NCI-H1105 (cell line): ENCODE measurements around the gene FHIT.

Source experiments
- DNase-seq: peaks from one replicate; lab custom pipeline; 2025; lab: John Stamatoyannopoulos, UW

Gene FHIT

DNA sequence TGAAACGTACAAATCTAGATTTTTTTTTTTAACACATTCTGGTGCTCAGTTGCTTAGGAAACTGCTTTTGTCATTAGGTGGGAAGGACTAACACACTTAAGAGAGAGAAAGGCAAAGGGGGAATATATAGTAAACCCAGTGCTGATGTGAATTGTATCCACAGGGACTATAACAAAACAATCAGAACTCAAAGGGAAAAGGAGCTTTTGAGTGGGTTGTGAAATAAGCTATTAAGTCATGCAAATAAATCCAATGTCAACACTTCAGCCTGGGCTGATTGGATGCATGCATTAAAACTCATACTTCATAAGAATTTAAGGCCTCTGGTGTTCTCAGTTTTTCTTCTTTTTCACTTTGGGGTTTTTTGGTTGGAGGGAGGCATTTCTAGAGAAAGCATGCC, 628.9 kb downstream of the FHIT start:
- DNase-seq: no peak

- no peak for DNase-seq
Measured at GRCh38 chr3:60617188-60617587, 634.1 kb downstream of the FHIT start.

- no peak for DNase-seq
Measured at GRCh38 chr3:60613769-60614303, 637.4 kb downstream of the FHIT start.

- DNase-seq: no peak
Measured at GRCh38 chr3:60610441-60611112, 640.7 kb downstream of the FHIT start.

- DNase-seq: no peak
Measured at GRCh38 chr3:60609446-60609845, 641.8 kb downstream of the FHIT start.

DNA sequence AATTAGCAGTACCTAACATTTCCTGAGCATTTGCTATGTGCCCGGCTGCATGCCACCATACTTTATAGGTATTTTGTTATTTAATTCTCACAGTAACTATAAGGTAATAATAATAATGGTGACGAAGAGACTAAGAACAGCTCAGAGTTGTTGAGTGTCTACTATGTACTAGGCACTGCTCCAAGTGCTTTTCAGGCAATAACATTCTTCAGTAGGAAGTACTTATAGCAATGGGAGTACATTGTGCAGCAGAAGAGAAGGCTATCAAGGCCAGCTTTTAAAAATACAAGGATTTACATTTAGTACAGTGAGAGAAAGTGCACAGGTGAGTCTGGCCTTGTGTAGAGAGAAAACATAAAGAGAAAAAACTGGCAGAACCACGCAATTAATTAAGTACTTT, 647.4 kb downstream of the FHIT start:
- DNase-seq: no peak

DNA sequence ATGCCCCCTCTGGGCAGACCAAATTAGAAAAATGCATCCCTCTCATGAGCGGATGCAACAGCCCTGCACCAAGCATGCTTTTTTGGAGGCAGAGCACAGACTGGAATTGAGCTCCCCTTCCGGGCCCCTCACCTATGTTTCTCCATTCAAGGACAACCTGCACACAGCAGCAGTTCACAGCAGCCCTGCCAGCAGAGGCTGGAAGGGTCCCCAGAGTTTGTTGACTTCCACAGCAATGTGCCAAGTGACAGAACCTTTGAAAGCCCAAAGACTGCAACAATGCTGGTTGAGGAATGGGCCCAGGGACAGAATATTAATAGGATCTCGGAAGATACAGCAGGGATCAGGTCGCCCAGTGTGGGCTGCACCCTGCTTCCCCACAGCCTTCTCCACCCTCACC, 650.4 kb downstream of the FHIT start:
- no peak for DNase-seq

GRCh38 chr3:60599586-60599985, 651.7 kb downstream of the FHIT start:
- DNase-seq: no peak

GRCh38 chr3:60598671-60599070, 652.6 kb downstream of the FHIT start:
- no peak for DNase-seq

DNA sequence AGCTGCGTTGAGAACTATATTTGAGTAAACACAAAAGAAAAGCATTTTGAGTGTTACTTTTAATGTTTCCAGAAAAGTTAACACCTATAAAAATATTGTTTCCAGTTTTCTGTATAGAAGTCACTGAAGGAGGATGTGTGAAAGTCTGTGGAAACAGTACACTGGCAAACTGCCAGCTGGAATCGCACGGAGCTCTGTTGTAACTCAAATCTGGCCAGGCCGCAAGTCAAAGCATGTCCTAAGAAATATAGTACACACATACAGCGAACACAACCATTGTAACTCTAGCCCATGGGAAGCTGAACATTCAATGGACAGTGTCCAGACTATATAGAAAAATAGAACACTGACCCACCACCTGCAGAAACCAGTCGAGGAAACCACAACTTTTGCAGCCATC, 657.2 kb downstream of the FHIT start:
- DNase-seq: no peak

- DNase-seq: no peak
Measured at GRCh38 chr3:60591267-60591666, 660.0 kb downstream of the FHIT start.

DNA sequence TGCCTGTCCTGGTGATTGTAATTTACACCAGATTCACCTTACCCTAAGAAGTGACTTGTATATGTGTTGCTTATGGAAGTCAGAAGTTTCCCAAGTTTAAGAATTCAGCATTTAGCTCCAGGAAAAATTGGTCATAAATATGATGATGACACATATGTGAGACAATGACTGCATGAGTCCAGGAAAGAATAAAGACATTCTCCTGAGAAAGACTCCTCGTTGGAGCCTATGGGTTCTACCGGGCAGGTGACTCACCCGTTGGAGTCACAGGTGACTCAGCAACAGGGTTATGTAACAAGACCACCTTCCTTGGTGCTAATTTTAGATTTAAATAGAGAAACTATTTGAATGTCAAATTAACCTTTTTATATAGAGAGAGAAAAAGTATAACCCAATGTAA, 662.4 kb downstream of the FHIT start:
- no peak for DNase-seq

GRCh38 chr3:60585918-60586317, 665.3 kb downstream of the FHIT start:
- no peak for DNase-seq

DNA sequence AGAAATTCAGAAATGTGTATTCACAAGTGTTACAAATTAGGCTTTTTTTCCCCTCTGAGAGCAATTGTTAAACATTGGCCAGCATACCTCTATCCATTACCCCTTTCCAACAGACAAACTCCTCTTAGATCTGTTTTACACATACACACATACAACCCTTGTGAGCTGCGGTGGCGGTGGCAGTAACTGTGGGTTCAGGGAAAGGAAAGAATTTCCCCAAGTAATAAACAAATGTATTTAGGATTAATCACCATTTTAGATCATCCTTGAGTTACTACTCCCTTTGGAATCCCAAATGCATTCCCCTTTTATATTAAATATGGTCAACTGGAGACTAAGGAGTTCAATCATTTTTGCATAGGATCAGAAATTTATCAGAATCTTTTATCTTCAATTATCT, 667.0 kb downstream of the FHIT start:
- DNase-seq: no peak

DNA sequence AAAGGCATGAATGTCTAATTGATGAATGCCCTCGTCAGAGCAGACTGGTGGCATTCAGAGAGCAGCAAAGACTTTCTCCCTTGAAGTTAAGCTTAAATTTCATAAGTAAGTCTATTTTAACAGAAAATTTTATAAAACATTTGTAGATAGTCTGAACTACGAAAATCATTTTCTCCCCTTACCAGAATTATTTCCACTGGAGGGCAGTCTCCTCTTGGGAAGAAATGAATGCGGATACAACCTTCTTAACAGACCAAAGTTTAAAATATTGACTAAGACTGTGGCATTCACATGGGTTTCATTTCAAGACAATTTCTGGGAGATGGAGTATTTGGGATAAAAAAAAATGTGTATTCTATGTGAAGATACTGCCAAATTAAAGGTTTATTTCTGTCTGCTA, 669.0 kb downstream of the FHIT start:
- no peak for DNase-seq

DNA sequence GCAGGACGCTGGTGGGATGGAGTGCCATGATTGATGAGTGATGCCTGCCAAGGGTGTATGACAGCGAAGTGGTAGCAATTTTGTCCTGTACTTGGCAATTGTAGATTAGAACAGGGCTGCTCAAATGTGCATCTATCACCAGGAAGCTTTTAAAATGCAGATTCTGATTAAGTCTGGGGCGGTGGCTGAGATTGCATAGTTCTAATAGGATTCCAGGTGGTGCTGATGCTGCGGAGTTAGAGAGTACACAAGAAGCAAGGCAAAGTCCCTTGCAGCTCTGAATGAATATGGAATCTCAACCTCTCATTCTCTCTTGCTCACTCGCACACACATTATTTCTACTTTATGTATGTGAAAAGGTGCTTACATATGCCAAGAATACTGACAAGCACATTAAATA, 670.4 kb downstream of the FHIT start:
- no peak for DNase-seq

- DNase-seq: no peak
Measured at GRCh38 chr3:60579734-60580133, 671.5 kb downstream of the FHIT start.

GRCh38 chr3:60578936-60579335, 672.3 kb downstream of the FHIT start:
- no peak for DNase-seq

DNA sequence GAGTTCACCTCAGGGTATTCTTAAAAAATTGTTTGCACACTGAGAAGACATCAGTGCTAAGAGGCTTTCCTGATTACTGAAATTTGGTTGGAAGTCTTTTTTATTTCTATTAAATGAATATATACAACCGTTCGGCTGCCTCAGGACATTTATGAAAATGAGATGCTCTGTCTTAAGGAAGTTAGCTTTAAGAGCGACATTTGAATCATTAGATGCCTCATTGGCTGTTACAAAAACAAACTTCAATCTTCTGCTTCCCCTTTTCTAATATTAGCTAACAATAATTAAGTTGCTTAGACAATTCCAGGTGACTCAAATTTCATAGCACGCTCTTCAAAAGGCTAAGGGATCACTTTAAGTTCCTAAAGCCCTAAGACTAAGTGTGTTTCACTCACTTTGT, 673.7 kb downstream of the FHIT start:
- DNase-seq: no peak

GRCh38 chr3:60575718-60576272, 675.5 kb downstream of the FHIT start:
- no peak for DNase-seq

- no peak for DNase-seq
Measured at GRCh38 chr3:60574046-60574769, 677.0 kb downstream of the FHIT start.

- no peak for DNase-seq
Measured at GRCh38 chr3:60573494-60573893, 677.8 kb downstream of the FHIT start.

DNA sequence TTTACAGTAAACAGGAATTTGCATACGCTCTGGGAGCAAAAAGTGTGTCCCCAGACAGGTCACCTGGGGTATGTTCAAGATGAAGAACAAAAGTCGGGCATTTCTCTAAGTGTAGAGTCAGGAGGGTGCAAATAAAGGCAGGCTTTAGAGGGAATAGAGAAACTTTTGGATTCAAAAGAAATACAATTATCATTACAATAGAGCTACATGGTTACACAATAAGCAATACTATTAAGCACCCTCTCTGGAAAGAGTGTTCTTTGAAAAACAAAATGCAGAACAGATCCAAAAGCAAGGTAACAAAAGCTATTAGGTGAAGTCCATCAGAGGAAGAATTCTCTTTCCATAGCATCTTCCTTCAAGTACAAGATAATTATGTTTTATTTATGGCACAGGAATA, 679.7 kb downstream of the FHIT start:
- no peak for DNase-seq
